Keratinocyte (primary cell): ENCODE measurements around the gene ADH6. TPM values are rescaled to one million over a fixed set of nuclear protein-coding genes. Genes with fewer than 3 reads are reported as not detected.
A peak's percentile ranks its signal among the peaks of the same experiment; 100 is the strongest.

Experiments used
- DNase-seq: peaks from one replicate; pipeline ENCODE4 v3.0.0-alpha.2; 2011; ENCODE audit warnings: low read depth, missing footprints, low spot score
- FAIRE-seq: peaks from 2 replicates; lab custom pipeline; 2011; peaks lifted over from hg19 to GRCh38; lab: Jason Lieb, UNC
- H2AFZ ChIP-seq: 2 replicates; pipeline ENCODE4 v1.6.0; 2012; ENCODE audit warnings: low read length, control low read depth, inconsistent platforms; ENCODE audit not compliant: control insufficient read depth
- H3K27ac ChIP-seq: 2 replicates; pipeline ENCODE4 v1.5.1; 2011; ENCODE audit warnings: low read length; ENCODE audit not compliant: control insufficient read depth, insufficient read depth
- H3K27me3 ChIP-seq: 3 replicates; pipeline ENCODE4 v1.6.0; 2011; ENCODE audit warnings: low read length; ENCODE audit not compliant: control insufficient read depth, insufficient read depth; ENCODE audit errors: extremely low read depth
- H3K36me3 ChIP-seq, 2 experiments: 2 replicates in 1 of 2; 3 replicates in 1 of 2; pipeline ENCODE4 v1.5.1; 2011; ENCODE audit warnings: low read length in 2 of 2, mild to moderate bottlenecking in 1 of 2; ENCODE audit not compliant: control insufficient read depth in 2 of 2, insufficient read depth in 2 of 2; ENCODE audit errors: extremely low read depth in 1 of 2
- H3K4me1 ChIP-seq: 3 replicates; pipeline ENCODE4 v1.5.1; 2011; ENCODE audit warnings: low read length; ENCODE audit not compliant: control insufficient read depth, insufficient read depth; ENCODE audit errors: extremely low read depth
- H3K4me2 ChIP-seq: 3 replicates; pipeline ENCODE4 v1.6.0; 2011; ENCODE audit warnings: low read depth, low read length; ENCODE audit not compliant: control insufficient read depth, insufficient read depth; ENCODE audit errors: extremely low read depth
- H3K4me3 ChIP-seq, 3 experiments: fragments of 200-600 bp in 1 of 3; sonication (generic) in 1 of 3; 2 replicates in 2 of 3; 3 replicates in 1 of 3; pipeline ENCODE4 v1.5.1; 2011 to 2016; ENCODE audit warnings: low read length in 3 of 3, mild to moderate bottlenecking in 3 of 3, control low read depth in 2 of 3, inconsistent platforms in 1 of 3, low read depth in 1 of 3, mixed read lengths in 1 of 3, mixed run types in 1 of 3, moderate library complexity in 1 of 3; ENCODE audit not compliant: control insufficient read depth in 2 of 3, insufficient read depth in 2 of 3; ENCODE audit errors: extremely low read depth in 1 of 3
- H3K79me2 ChIP-seq: 2 replicates; pipeline ENCODE4 v1.6.0; 2012; ENCODE audit warnings: low read length; ENCODE audit not compliant: control insufficient read depth, insufficient read depth
- H3K9ac ChIP-seq: 3 replicates; pipeline ENCODE4 v1.6.0; 2011; ENCODE audit warnings: low read length; ENCODE audit not compliant: control insufficient read depth, insufficient read depth; ENCODE audit errors: extremely low read depth
- H3K9me1 ChIP-seq: 3 replicates; pipeline ENCODE4 v1.6.0; 2011; ENCODE audit warnings: low read length; ENCODE audit not compliant: control insufficient read depth, insufficient read depth; ENCODE audit errors: extremely low read depth
- H3K9me3 ChIP-seq: 2 replicates; pipeline ENCODE4 v1.5.1; 2012; ENCODE audit warnings: low read depth, low read length; ENCODE audit not compliant: control insufficient read depth
- H4K20me1 ChIP-seq: 3 replicates; pipeline ENCODE4 v1.6.0; 2011; ENCODE audit warnings: low read length; ENCODE audit not compliant: control insufficient read depth, insufficient read depth; ENCODE audit errors: extremely low read depth
- EZH2 ChIP-seq: IDR thresholded peaks from one replicate; pipeline ENCODE4 v1.6.1; 2012; ENCODE audit warnings: inconsistent platforms, mild to moderate bottlenecking, low read length, moderate library complexity
- dilution Hi-C: fragments of 300-500 bp; cut with MboI; formaldehyde crosslinking; loops from one replicate; pipeline ENCODE4 v1.7.0; 2020; ENCODE audit warnings: low sequenced_read_pairs; ENCODE audit not compliant: extremely low pct_ligation_motif_present
- polyA plus RNA-seq, 5 experiments: library from polyadenylated mRNA; depleted of rRNA in 3 of 5; stranded (reverse) in 3 of 5; stranded (forward) in 1 of 5; unstranded in 1 of 5; fragments of >200 nt; gene quantifications; 1 replicate in 1 of 5; 2 replicates in 3 of 5; 3 replicates in 1 of 5; pipeline versions ENCODE4 v1.2.1 to v1.2.3, GENCODE V29; 2011 to 2012; ENCODE audit warnings: missing spikeins in 2 of 5, low read depth in 1 of 5, low replicate concordance in 1 of 5
- TF ChIP-seq, protein P1 (sequence below), 3 experiments: IDR thresholded peaks in 1 of 3; conservative IDR thresholded peaks in 1 of 3; optimal IDR thresholded peaks in 1 of 3; 2 replicates in 2 of 3; 3 replicates in 1 of 3; pipeline versions ENCODE3 to v1.5.1; 2011; ENCODE audit warnings: low read length in 3 of 3, mild to moderate bottlenecking in 3 of 3, moderate library complexity in 2 of 3, control low read depth in 1 of 3, inconsistent platforms in 1 of 3; ENCODE audit not compliant: insufficient read depth in 2 of 3; ENCODE audit errors: extremely low read depth in 1 of 3

Gene ADH6
- polyA plus RNA-seq, 1 donor (not counting 4 experiments of a cell fraction or from before 2014, with no cell fraction given), result not detected

DNA sequence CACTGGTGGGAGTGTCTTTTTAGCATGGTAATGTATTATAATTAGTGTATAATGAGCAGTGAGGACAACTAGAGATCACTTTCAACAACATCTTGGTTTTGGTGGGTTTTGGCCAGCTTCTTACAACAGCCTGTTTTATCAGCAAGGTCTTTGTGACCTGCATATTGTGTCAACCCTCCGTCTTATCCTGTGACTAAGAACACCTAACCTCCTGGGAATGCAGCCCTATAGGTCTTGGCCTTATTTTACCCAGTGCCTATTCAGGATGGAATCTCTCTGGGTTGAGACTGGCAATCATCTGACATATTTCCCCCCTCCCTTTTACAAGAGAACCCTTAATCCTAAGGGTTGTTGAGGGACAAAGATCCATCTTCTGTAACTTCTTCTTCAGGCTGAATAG lies 53.1 kb downstream of the ADH6 start:
- dilution Hi-C loops, result no loop called here
- DNase-seq (no peak), FAIRE-seq (peak; percentile 88)
- H3K4me1 ChIP-seq, result peaks cover 3% of the 10 kb centered on the region
- H3K4me3 ChIP-seq, result no peak overlapping the region
- peaks cover 2% of the 10 kb centered on the region for H3K9me3 ChIP-seq
- no peaks in the 10 kb centered on the region for H3K79me2 ChIP-seq
- H2AFZ ChIP-seq, result peak overlapping the region; percentile 10
- H3K4me2 ChIP-seq, result no peak overlapping the region
- no peaks in the 10 kb centered on the region for H3K27me3 ChIP-seq
- H3K27ac ChIP-seq, result no peak overlapping the region
- H3K9ac ChIP-seq, result no peak overlapping the region
- H3K36me3 ChIP-seq, result peaks cover 0 to 1% of the 10 kb centered on the region in 2 experiments
- no peaks in the 10 kb centered on the region for H4K20me1 ChIP-seq
- no peak for TF ChIP-seq EZH2
- TF ChIP-seq, protein P1, sequence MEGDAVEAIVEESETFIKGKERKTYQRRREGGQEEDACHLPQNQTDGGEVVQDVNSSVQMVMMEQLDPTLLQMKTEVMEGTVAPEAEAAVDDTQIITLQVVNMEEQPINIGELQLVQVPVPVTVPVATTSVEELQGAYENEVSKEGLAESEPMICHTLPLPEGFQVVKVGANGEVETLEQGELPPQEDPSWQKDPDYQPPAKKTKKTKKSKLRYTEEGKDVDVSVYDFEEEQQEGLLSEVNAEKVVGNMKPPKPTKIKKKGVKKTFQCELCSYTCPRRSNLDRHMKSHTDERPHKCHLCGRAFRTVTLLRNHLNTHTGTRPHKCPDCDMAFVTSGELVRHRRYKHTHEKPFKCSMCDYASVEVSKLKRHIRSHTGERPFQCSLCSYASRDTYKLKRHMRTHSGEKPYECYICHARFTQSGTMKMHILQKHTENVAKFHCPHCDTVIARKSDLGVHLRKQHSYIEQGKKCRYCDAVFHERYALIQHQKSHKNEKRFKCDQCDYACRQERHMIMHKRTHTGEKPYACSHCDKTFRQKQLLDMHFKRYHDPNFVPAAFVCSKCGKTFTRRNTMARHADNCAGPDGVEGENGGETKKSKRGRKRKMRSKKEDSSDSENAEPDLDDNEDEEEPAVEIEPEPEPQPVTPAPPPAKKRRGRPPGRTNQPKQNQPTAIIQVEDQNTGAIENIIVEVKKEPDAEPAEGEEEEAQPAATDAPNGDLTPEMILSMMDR (optimal IDR thresholded peaks at IDR 0.05 in 1 of 3, IDR thresholded peaks at IDR 0.05 in 1 of 3, conservative IDR thresholded peaks at IDR 0.05 in 1 of 3; ENCODE audit: extremely low read depth in 1 of 3, insufficient read depth in 2 of 3, low read length in 3 of 3), result no peak
- no peaks in the 10 kb centered on the region for H3K9me1 ChIP-seq

DNA sequence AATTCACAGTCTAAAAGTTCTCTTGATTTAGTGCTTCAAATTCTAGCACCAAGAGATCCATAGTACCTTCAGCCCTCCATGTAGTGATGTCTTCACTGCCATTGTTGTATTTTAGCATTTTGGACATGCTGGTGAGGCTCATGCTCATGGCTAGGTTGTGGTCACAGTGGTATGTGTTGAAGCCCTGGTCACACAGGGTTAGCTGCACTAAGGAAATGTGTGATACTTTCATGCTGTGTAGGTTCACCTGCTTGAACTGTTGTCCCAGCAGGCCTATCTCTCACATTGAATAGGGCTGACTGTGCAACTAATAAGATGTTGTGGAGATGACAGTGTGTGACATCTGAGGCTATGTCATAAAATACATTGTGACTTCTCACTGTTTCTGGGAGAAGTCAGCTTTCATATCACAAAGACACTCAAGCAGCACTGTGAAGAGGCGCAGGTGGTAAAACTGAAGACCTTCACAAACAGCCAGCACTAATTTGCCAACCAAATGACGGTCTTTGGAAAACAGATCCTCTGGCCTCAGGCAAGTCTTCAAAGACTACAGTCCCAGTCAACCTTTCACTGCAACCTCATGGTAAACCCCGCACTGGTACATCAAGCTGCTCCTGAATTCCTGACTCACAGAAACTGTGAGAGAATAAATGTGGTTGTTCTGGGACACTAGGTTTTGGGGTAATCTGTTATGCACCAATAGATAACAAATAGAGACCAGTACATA lies 57.5 kb downstream of the ADH6 start:
- DNase-seq, result no peak
- H3K36me3 ChIP-seq, result peaks cover 0 to 1% of the 10 kb centered on the region in 2 experiments
- H2AFZ ChIP-seq, result no peak overlapping the region
- no peaks in the 10 kb centered on the region for H3K79me2 ChIP-seq
- no peak overlapping the region for H3K27ac ChIP-seq
- H3K4me1 ChIP-seq, result peaks cover 3% of the 10 kb centered on the region
- H3K4me3 ChIP-seq, result no peak overlapping the region
- dilution Hi-C loops, result no loop called here
- no peak for TF ChIP-seq EZH2
- TF ChIP-seq, protein P1 (optimal IDR thresholded peaks at IDR 0.05 in 1 of 3, IDR thresholded peaks at IDR 0.05 in 1 of 3, conservative IDR thresholded peaks at IDR 0.05 in 1 of 3; ENCODE audit: extremely low read depth in 1 of 3, insufficient read depth in 2 of 3, low read length in 3 of 3), result no peak
- H3K9ac ChIP-seq, result no peak overlapping the region
- no peaks in the 10 kb centered on the region for H3K9me3 ChIP-seq
- no peaks in the 10 kb centered on the region for H3K9me1 ChIP-seq
- no peak overlapping the region for H3K4me2 ChIP-seq
- no peaks in the 10 kb centered on the region for H4K20me1 ChIP-seq
- H3K27me3 ChIP-seq, result no peaks in the 10 kb centered on the region
- no peak for FAIRE-seq
